K562 (cell line): ENCODE data around the gene NEDD8. TPM values are rescaled to one million over a fixed set of nuclear protein-coding genes. Genes with fewer than 3 reads are reported as not detected.

ENCODE experiments used
- CBFA2T3 ChIP-seq: fragments of 450-650 bp; IDR thresholded peaks from 2 replicates; pipeline ENCODE4 v1.6.1; 2017
- CREM ChIP-seq: IDR thresholded peaks from 2 replicates; pipeline ENCODE4 v1.6.1; 2014; ENCODE audit warnings: antibody characterized with exemption, low read depth
- CXXC5 ChIP-seq: fragments of 250-450 bp; sonication (Bioruptor Pico); IDR thresholded peaks from 2 replicates; pipeline ENCODE4 v1.8.0; 2022; ENCODE audit warnings: inconsistent platforms, mild to moderate bottlenecking, moderate library complexity
- E2F6 ChIP-seq, 2 experiments: IDR thresholded peaks; 2 replicates each; pipeline ENCODE4 v1.6.1; 2011; ENCODE audit warnings: borderline replicate concordance in 1 of 2, control low read depth in 1 of 2, low read depth in 1 of 2, low read length in 1 of 2, mild to moderate bottlenecking in 1 of 2, mixed read lengths in 1 of 2, moderate library complexity in 1 of 2; ENCODE audit not compliant: insufficient read depth in 1 of 2, insufficient read length in 1 of 2, poor library complexity in 1 of 2, severe bottlenecking in 1 of 2; ENCODE audit errors: extremely low read depth in 1 of 2
- FIP1L1 ChIP-seq: fragments of 200-400 bp; formaldehyde crosslinking; IDR thresholded peaks from 2 replicates; pipeline ENCODE4 v1.6.1; 2018; ENCODE audit warnings: mild to moderate bottlenecking, low read depth, low read length; ENCODE audit not compliant: poor library complexity, severe bottlenecking
- HDAC1 ChIP-seq, 2 experiments: fragments of 450-650 bp; IDR thresholded peaks; 2 replicates each; pipeline ENCODE4 v1.6.1; 2016 to 2017; ENCODE audit warnings: inconsistent platforms in 1 of 2, mild to moderate bottlenecking in 1 of 2, moderate library complexity in 1 of 2
- MBD2 ChIP-seq: sonication (generic); IDR thresholded peaks from 2 replicates; pipeline ENCODE4 v1.6.1; 2016; ENCODE audit warnings: low read depth, borderline replicate concordance
- NBN ChIP-seq: fragments of 450-650 bp; IDR thresholded peaks from 2 replicates; pipeline ENCODE4 v1.6.1; 2016; ENCODE audit warnings: low read depth, mild to moderate bottlenecking
- NCOR1 ChIP-seq: fragments of 450-650 bp; IDR thresholded peaks from 2 replicates; pipeline ENCODE4 v1.6.1; 2016; ENCODE audit warnings: mild to moderate bottlenecking, moderate library complexity
- RBM17 ChIP-seq: fragments of 200-400 bp; formaldehyde crosslinking; IDR thresholded peaks from 2 replicates; pipeline ENCODE4 v1.6.1; 2017; ENCODE audit warnings: low read depth, mild to moderate bottlenecking, low read length, borderline replicate concordance
- SMARCB1 ChIP-seq: IDR thresholded peaks from 2 replicates; pipeline ENCODE4 v1.6.1; 2011; ENCODE audit warnings: improper control_type of control experiment, low read depth; ENCODE audit not compliant: insufficient read length
- TAF1 ChIP-seq: IDR thresholded peaks from 2 replicates; pipeline ENCODE4 v1.6.1; 2011; ENCODE audit warnings: mild to moderate bottlenecking, low read length, moderate library complexity; ENCODE audit not compliant: insufficient read depth, control insufficient read depth, severe bottlenecking; ENCODE audit errors: extremely low read depth
- TAF9B ChIP-seq: fragments of 450-650 bp; IDR thresholded peaks from 2 replicates; pipeline ENCODE4 v1.6.1; 2018; ENCODE audit warnings: mild to moderate bottlenecking; ENCODE audit not compliant: partially characterized antibody
- TEAD4 ChIP-seq, 2 experiments: sonication (generic) in 1 of 2; formaldehyde crosslinking in 1 of 2; IDR thresholded peaks; 2 replicates each; pipeline versions ENCODE4 v1.6.1 to v1.8.0; 2012 to 2022; ENCODE audit warnings: borderline replicate concordance in 1 of 2, inconsistent platforms in 1 of 2, low read length in 1 of 2, mild to moderate bottlenecking in 1 of 2, missing genetic modification reagents in 1 of 2
- ZNF445 ChIP-seq: fragments of 250-450 bp; sonication (Bioruptor Pico); IDR thresholded peaks from 2 replicates; pipeline ENCODE4 v1.4.0; 2020; ENCODE audit warnings: low read depth, mild to moderate bottlenecking, moderate library complexity
- ZNF592 ChIP-seq: fragments of 450-650 bp; IDR thresholded peaks from 2 replicates; pipeline ENCODE4 v1.6.1; 2017; ENCODE audit warnings: antibody characterized with exemption, mild to moderate bottlenecking
- ZNF639 ChIP-seq, 2 experiments: fragments of 200-800 bp in 1 of 2; sonication (Bioruptor generic) in 1 of 2; sonication (generic) in 1 of 2; formaldehyde crosslinking in 1 of 2; IDR thresholded peaks in 1 of 2; conservative IDR thresholded peaks in 1 of 2; 2 replicates each; pipeline versions ENCODE4 v1.5.0 to v1.6.1; 2016 to 2020; ENCODE audit warnings: missing compliant biosample characterization in 1 of 2, missing genetic modification characterization in 1 of 2, missing genetic modification reagents in 1 of 2
- polyA plus RNA-seq, 8 experiments: library from polyadenylated mRNA; depleted of rRNA in 4 of 8; stranded (reverse) in 5 of 8; unstranded in 3 of 8; fragments of >200 nt; fragmentation: Nextera tagmentation in 2 of 8; fragmentation: Illumina TruSeq in 1 of 8; extraction: Ambion mirVana in 2 of 8; extraction: Trizol in 1 of 8; gene quantifications; 2 replicates each; pipeline versions ENCODE4 v1.2.1 to v1.2.3, GENCODE V29; 2011 to 2014; ENCODE audit warnings: inconsistent platforms in 1 of 8, missing spikeins in 1 of 8
- total RNA-seq, 7 experiments: library from RNA; depleted of rRNA in 6 of 7; stranded (reverse); fragments of >200 nt in 6 of 7; fragmentation: Illumina TruSeq in 2 of 7; extraction: Trizol in 2 of 7; gene quantifications; 2 replicates each; pipeline versions ENCODE4 v1.2.1 to v1.2.3, GENCODE V29; 2011 to 2021; ENCODE audit warnings: low replicate concordance in 1 of 7
- TF ChIP-seq, protein P1 (sequence below): fragments of 450-650 bp; IDR thresholded peaks from 2 replicates; pipeline ENCODE4 v1.6.1; 2016

The NEDD8 gene
- total and polyA plus RNA-seq, 9 of the 15 experiments (the other 6 are each of a cell fraction or from before 2014, with no cell fraction given), result 142 to 691 (median 260) TPM

GRCh38 chr14:24255931-24256711 is 24.0 kb upstream of the NEDD8 start (continued):
- TF ChIP-seq ZNF592 (peak; percentile 45), RBM17 (no peak), HDAC1 (IDR thresholded peaks at IDR 0.05) (peak in 1 of 2 experiments; percentile 71; a peak in 2 of 4 replicates), NCOR1 (peak; percentile 96), CREM (peak; percentile 47; the same call in 1 of the 2 replicates), FIP1L1 (no peak), ZNF445 (CRISPR knock-in tag) (no peak), MBD2 (peak; percentile 45), TAF9B (no peak), E2F6 (IDR thresholded peaks at IDR 0.05; ENCODE audit: borderline replicate concordance in 1 of 2, extremely low read depth in 1 of 2, insufficient read depth in 1 of 2, insufficient read length in 1 of 2, low read depth in 1 of 2, low read length in 1 of 2, poor library complexity in 1 of 2, severe bottlenecking in 1 of 2) (no peak), TEAD4 (IDR thresholded peaks at IDR 0.05; ENCODE audit: low read length) (peak; percentile 94), TEAD4 (CRISPR knock-in tag; IDR thresholded peaks at IDR 0.05; ENCODE audit: borderline replicate concordance) (no peak), SMARCB1 (no peak), ZNF639 (CRISPR knock-in tag; conservative IDR thresholded peaks at IDR 0.05 in 1 of 2, IDR thresholded peaks at IDR 0.05 in 1 of 2) (no peak), CXXC5 (peak; percentile 62), TAF1 (peak; percentile 26), NBN (0 out of 2 replicates have a peak, but pooled peaks have one; percentile 41), CBFA2T3 (peak; percentile 98)
- TF ChIP-seq, protein P1, sequence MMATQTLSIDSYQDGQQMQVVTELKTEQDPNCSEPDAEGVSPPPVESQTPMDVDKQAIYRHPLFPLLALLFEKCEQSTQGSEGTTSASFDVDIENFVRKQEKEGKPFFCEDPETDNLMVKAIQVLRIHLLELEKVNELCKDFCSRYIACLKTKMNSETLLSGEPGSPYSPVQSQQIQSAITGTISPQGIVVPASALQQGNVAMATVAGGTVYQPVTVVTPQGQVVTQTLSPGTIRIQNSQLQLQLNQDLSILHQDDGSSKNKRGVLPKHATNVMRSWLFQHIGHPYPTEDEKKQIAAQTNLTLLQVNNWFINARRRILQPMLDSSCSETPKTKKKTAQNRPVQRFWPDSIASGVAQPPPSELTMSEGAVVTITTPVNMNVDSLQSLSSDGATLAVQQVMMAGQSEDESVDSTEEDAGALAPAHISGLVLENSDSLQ, result no peak; the same call in 1 of the 2 replicates
